Vagina (tissue), 2 donors: Measurements from ENCODE around the gene ROR2.

Source experiments
- POLR2A ChIP-seq, 2 donors: fragments of 450-650 bp; IDR thresholded peaks; one replicate each; pipeline ENCODE4 v1.6.1; 2017; ENCODE audit warnings: antibody characterized with exemption in 2 of 2, mild to moderate bottlenecking in 2 of 2, moderate library complexity in 2 of 2
- POLR2AphosphoS5 ChIP-seq, 2 donors: sonication (generic); formaldehyde crosslinking; IDR thresholded peaks; one replicate each; pipeline ENCODE4 v1.9.0; 2017; ENCODE audit warnings: antibody characterized with exemption in 2 of 2, mild to moderate bottlenecking in 2 of 2, low read depth in 1 of 2; ENCODE audit not compliant: insufficient read depth in 1 of 2
- TF ChIP-seq, protein P1 (sequence below), 3 experiments: fragments of 450-650 bp in 2 of 3; fragments of 200-600 bp in 1 of 3; sonication (generic) in 1 of 3; IDR thresholded peaks; one replicate each; pipeline ENCODE4 v1.5.1; 2017 to 2019; ENCODE audit warnings: antibody characterized with exemption in 3 of 3, mild to moderate bottlenecking in 2 of 3, moderate library complexity in 2 of 3

- TF ChIP-seq, protein P1, sequence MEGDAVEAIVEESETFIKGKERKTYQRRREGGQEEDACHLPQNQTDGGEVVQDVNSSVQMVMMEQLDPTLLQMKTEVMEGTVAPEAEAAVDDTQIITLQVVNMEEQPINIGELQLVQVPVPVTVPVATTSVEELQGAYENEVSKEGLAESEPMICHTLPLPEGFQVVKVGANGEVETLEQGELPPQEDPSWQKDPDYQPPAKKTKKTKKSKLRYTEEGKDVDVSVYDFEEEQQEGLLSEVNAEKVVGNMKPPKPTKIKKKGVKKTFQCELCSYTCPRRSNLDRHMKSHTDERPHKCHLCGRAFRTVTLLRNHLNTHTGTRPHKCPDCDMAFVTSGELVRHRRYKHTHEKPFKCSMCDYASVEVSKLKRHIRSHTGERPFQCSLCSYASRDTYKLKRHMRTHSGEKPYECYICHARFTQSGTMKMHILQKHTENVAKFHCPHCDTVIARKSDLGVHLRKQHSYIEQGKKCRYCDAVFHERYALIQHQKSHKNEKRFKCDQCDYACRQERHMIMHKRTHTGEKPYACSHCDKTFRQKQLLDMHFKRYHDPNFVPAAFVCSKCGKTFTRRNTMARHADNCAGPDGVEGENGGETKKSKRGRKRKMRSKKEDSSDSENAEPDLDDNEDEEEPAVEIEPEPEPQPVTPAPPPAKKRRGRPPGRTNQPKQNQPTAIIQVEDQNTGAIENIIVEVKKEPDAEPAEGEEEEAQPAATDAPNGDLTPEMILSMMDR (IDR thresholded peaks at IDR 0.05) = no peak
- TF ChIP-seq POLR2AphosphoS5 (IDR thresholded peaks at IDR 0.05; ENCODE audit: insufficient read depth in 1 of 2, low read depth in 1 of 2) (no peak), POLR2A (IDR thresholded peaks at IDR 0.05) (no peak)
Measured at GRCh38 chr9:91628892-91629291, 321.1 kb downstream of the ROR2 start.
